GM21526 (cell line): ENCODE measurements around the gene SLC35F3.
"Not testable (repeated sequence)": the region's sequence is repeated elsewhere in the genome, so short reads cannot be mapped to it uniquely, and the experiment has no call there.

Experiments
- ATAC-seq: cut with Tn5 transposase; IDR thresholded peaks from one replicate; pipeline ENCODE4 v1.9.1; 2021; ENCODE audit warnings: moderate library complexity; ENCODE audit not compliant: unreplicated experiment, low FRiP score

The SLC35F3 gene

GRCh38 chr1:234170622-234171021 lies 266.1 kb downstream of the SLC35F3 start:
- ATAC-seq, result no peak

GRCh38 chr1:234173968-234174367 lies 269.5 kb downstream of the SLC35F3 start:
- ATAC-seq, result no peak

DNA sequence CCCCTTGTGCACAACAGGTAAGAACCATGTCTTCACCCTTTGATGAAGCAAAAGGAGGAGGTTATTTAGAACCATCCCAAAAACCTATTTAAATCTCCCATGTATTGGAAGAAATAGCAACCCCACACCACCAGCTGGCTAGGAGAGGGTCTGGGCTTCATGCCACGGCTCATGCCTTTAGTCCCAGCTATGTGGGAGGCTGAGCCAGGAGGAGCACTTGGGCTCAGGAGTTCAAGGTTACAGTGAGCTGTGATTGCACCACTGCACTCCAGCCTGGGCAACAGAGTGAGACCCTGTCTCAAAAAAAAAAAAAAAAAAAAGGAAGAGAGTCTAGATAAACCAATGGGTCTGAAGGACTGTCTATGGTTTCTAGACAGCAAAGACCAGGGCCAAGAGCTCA lies 270.9 kb downstream of the SLC35F3 start:
- ATAC-seq, result no peak

DNA sequence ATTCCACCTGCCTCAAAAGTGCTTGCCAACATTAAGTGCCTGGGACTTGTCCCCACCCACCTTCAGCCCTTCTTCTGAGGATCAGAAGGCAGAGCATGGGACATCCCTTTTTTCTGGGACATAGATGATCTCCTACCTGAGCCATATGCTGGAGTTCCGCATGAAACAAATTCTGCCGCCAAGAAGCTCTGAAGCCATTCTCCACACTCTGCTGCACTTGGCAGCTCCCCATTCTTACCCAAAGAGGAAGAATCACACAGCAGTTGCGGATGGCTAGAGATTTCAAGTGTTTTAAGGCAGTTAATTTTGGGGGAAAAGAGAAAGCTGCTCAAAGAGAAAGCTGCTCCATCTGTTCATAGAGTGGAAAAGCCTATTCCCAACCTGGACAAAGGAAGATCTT lies 271.5 kb downstream of the SLC35F3 start:
- no peak for ATAC-seq

DNA sequence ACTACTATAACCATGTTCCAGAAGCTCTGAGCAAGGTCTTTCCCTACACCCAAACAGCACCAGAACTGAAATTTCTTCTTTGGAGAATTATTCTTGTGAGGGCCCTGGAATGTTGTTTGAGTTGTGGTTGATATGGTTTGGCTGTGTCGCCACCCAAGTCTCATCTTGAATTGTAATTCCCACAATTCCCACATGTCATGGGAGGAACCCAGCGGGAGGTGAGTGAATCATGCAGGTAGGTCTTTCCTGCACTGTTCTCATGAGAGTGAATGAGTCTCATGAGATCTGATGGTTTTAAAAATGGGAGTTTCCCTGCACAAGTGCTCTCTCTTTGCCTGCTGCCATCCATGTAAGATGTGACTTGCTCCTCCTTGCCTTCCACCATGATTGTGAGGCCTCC lies 272.4 kb downstream of the SLC35F3 start:
- not testable (repeated sequence) for ATAC-seq

GRCh38 chr1:234185438-234185837 lies 281.0 kb downstream of the SLC35F3 start:
- no peak for ATAC-seq

DNA sequence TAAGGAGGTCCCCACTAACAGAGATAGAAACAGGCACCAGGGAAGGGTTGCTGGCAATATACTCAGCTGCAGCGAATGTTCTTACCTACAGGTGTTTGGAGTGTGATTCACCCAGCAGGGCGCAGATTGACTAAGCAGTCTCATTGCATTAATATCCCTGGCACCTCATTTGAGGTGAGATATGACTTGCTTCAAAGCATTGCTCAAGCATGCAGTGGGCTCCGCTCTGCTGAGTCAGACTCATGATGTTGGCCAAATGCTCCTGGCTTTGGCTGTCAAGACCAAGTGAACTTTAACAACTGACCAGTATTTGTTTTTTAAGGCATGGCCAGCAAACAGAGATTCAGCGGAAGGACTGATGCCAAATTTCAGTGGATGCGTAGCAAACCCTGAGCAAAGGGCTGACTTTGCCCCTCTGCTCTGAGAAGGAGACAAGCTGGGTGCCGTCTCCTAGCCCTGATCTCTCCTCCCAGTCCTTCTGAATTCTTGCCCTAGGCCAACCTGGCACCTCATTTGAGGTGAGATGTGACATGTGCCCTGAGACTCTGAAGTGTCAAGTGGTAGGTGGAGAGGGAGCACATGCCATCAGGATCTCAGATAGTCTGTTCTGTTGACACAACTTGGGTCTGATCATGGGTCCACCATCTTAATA lies 281.7 kb downstream of the SLC35F3 start:
- ATAC-seq, result no peak

DNA sequence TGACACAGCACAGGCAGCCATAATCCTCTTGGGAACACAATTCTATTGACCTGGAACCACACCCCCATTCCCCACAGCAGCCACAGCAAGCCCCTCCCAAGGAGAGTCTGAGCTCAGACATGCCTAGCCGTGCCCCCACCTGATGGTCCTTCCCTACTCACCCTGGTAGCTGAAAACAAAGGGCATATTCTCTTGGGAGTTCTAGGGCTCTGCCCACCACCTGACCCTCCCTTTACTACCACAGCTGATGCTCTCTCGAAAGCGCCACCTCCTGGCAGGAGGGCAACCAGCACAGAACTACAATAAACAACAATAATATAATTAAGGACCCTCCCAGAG lies 283.9 kb downstream of the SLC35F3 start:
- no peak for ATAC-seq

DNA sequence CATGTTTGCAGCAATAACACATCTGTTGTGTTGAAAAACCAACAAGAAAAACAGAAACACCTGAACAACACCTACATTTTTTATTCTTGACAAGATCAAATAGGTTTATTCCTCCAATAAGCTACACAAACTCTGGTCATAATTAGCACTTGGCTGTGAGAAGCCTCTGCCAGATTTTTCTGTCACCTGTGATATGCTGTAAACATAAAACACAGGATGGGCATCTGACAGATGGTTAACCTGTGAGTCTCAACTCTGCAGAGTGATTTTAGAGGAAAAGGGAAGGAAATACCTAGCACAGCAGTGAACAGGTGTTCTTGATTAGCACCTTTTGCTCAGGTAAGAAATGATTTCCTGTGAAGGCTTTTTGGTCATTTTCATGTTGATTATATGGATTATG lies 293.4 kb downstream of the SLC35F3 start:
- no peak for ATAC-seq

GRCh38 chr1:234199476-234200127 lies 295.1 kb downstream of the SLC35F3 start:
- no peak for ATAC-seq

GRCh38 chr1:234200566-234200965 lies 296.1 kb downstream of the SLC35F3 start:
- ATAC-seq, result no peak

DNA sequence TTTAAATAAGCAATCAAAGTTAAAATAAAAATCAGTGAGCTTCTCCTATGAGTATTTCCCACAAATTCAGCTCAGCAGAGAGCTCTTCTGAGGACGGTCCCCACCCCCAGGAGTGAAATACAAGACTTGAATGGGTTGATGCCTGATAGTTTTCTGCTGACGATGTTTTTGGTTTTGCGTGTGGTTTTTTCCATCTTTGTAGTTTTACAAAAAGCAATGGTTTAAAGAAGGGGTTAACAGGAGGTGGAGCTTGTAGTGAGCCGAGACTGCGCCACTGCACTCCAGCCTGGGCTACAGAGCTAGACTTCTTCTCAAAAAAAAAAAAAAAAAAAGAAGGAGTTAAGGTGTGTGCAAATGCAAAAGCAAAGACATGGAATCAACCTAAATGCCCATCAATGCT lies 297.1 kb downstream of the SLC35F3 start:
- no peak for ATAC-seq

- no peak for ATAC-seq
Measured at GRCh38 chr1:234205966-234206365, 301.5 kb downstream of the SLC35F3 start.

DNA sequence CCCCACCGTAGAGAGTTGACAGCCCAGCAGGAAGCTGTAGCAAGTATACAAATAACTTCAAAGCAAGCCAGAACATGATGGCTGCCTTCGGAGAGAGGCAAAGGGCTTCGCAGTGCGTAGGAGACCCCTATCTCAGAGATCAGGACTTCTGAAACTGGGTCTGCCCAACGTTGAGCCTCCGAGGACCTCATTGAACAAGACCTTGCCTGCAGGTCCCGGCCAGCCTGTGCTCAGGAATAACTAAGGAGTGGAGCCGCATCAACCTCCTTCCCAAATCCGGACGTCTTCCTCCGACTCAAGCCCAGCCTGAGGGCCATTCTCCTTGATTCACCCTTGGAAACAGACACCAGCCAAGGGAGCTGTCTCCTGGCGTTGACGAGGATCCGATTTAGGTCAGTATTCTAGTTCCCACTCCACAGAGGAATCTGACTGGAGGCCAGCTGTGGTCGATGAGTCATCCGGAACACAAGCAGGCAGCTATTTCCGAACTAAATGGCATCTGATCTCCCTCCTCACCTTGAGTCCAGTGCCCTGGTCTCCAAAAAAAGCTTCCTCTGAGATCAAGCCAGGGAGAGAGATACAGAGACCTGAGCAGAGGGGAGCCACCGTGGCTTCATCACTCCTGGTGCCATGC lies 302.3 kb downstream of the SLC35F3 start:
- no peak for ATAC-seq

GRCh38 chr1:234208351-234208750 lies 303.9 kb downstream of the SLC35F3 start:
- ATAC-seq, result no peak

DNA sequence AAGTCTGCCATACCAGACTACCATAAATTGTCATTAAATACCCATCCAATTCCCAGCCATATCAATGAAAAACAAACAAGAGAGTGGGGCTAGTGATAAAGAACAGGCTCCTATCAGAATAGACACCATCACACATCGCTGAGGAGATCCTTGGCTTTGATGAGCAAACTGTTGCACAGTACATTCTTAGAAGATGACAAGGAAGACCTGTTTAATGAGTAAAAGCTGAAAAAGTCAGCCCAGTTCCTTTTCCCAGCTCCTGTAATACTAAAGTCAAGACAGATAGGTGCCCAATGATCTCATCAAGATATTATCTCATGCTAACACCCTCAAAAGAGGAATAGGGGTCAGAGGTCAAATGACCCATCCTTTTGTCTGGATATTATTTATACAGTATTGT lies 304.3 kb downstream of the SLC35F3 start:
- ATAC-seq, result no peak

GRCh38 chr1:234210429-234210828 lies 306.0 kb downstream of the SLC35F3 start:
- ATAC-seq, result not testable (repeated sequence)

GRCh38 chr1:234211855-234212254 lies 307.4 kb downstream of the SLC35F3 start:
- ATAC-seq, result not testable (repeated sequence)

GRCh38 chr1:234212764-234213657 lies 308.5 kb downstream of the SLC35F3 start:
- no peak for ATAC-seq

DNA sequence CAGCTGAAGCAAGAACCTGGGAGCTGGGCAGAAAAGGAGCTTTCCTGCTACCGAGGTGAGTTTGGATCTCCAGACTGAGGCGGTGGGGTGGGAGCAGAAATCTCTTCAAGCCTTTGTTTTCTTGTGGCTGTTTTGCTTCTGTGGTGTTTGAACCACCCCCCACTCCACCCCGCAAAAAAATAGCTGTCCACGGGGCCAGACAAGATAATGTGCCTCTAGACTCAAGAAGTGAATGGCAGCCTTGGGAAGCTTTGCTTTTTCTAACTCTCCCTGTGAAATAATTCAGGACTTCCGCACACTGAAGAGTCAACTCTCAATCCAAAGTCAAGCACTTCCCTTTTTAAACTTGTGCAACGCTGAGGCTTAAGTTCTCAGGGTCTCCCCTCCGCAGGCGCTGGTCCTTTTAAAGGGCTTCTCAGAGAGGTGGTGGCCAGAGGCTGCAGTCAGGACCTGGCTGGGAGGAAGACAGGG lies 309.2 kb downstream of the SLC35F3 start:
- ATAC-seq, result no peak
